NOMO-1 (cell line): ENCODE results near the gene FOXL2NB.

Source experiments
- DNase-seq, 2 experiments: peaks; one replicate each; lab custom pipeline; 2025; ENCODE audit not compliant: unreplicated experiment in 2 of 2; lab: John Stamatoyannopoulos, UW

Gene FOXL2NB

DNA sequence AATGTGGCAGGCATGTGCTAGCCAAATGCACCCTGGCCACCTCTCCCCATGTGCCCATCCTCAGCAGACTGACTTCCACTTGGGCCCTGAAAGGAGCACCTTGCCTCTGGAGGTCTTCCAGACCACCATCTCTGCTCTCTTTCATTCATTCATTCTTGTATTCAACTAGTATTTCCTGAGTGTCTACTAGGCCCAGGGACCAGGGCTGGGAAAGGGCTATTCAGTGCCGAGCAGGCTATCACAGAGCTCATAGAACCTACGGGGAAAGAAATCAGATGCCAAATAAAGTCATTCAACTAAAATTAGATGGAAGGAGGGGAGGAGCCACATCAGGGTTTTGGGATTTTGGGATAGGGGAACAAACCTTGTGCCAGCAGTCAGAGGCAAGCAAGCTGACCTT lies 40.2 kb downstream of the FOXL2NB start:
- DNase-seq: no peak

DNA sequence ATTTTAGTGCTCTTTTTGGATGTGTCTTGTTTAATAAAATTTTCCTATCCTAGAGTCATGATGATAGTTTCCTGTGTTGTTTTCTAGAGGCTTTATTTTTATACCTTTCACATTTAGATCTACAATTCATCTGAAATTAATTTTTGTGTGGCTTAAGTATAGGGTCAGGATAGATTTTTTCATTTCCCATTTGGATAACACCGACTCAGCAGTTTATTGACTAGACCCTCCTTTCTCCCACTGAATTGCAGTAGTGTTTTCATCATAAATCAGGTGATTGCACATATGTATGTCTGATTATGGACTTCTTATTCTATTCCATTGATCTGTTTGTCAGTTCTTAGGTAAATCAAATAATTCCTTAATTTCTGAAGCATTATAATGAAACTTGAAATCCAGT lies 48.7 kb downstream of the FOXL2NB start:
- DNase-seq: no peak
